Superior temporal gyrus (tissue), 1 donor: ENCODE measurements around the gene MCF2L.
"Not testable (repeated sequence)": the region's sequence is repeated elsewhere in the genome, so short reads cannot be mapped to it uniquely, and the experiment has no call there.

Experiments
- DNase-seq: peaks from one replicate; pipeline ENCODE4 v3.0.0-alpha.2; 2016; ENCODE audit errors: extremely low spot score

The MCF2L gene

GRCh38 chr13:112968910-112969691 is at the start of gene MCF2L:
Gene MCF2L, plus strand, starts transcription at chr13:112969214. Its CDS starts 166 bp downstream, at chr13:112969380.
- peak; percentile 66 for DNase-seq

GRCh38 chr13:112923962-112924361 is 45.1 kb upstream of the MCF2L start:
- DNase-seq: no peak

- no peak for DNase-seq
Measured at GRCh38 chr13:112924365-112924764, 44.6 kb upstream of the MCF2L start.

GRCh38 chr13:112926003-112926402 is 43.0 kb upstream of the MCF2L start:
- no peak for DNase-seq

- DNase-seq: no peak
Measured at GRCh38 chr13:112926993-112927392, 42.0 kb upstream of the MCF2L start.

- no peak for DNase-seq
Measured at GRCh38 chr13:112928020-112928971, 40.7 kb upstream of the MCF2L start.

GRCh38 chr13:112928972-112929782 is 39.8 kb upstream of the MCF2L start:
- DNase-seq: no peak

GRCh38 chr13:112929783-112930055 is 39.3 kb upstream of the MCF2L start:
- DNase-seq: no peak

GRCh38 chr13:112930192-112930591 is 38.8 kb upstream of the MCF2L start:
- DNase-seq: no peak

GRCh38 chr13:112931028-112931934 is 37.7 kb upstream of the MCF2L start:
- DNase-seq: peak; percentile 49

- no peak for DNase-seq
Measured at GRCh38 chr13:112932971-112933370, 36.0 kb upstream of the MCF2L start.

- DNase-seq: no peak
Measured at GRCh38 chr13:112933649-112934048, 35.4 kb upstream of the MCF2L start.

GRCh38 chr13:112934078-112934477 is 34.9 kb upstream of the MCF2L start:
- no peak for DNase-seq

GRCh38 chr13:112938680-112939079 is 30.3 kb upstream of the MCF2L start:
- DNase-seq: no peak

- peak; percentile 56 for DNase-seq
Measured at GRCh38 chr13:112940236-112940635, 28.8 kb upstream of the MCF2L start.

- no peak for DNase-seq
Measured at GRCh38 chr13:112941349-112941748, 27.7 kb upstream of the MCF2L start.

GRCh38 chr13:112941765-112942164 is 27.2 kb upstream of the MCF2L start:
- DNase-seq: not testable (repeated sequence)

GRCh38 chr13:112942689-112943308 is 26.2 kb upstream of the MCF2L start:
- DNase-seq: peak; percentile 98

- DNase-seq: no peak
Measured at GRCh38 chr13:112943309-112944125, 25.5 kb upstream of the MCF2L start.

- DNase-seq: no peak
Measured at GRCh38 chr13:112947796-112948195, 21.2 kb upstream of the MCF2L start.
